Upper lobe of left lung (tissue), 4 donors: ENCODE results near the gene PARP3.

Source experiments
- CTCF ChIP-seq, 6 experiments: fragments of 450-650 bp in 4 of 6; fragments of 200-600 bp in 2 of 6; sonication (generic) in 2 of 6; IDR thresholded peaks; one replicate each; pipeline ENCODE4 v1.5.1; 2016 to 2019; ENCODE audit warnings: antibody characterized with exemption in 6 of 6
- POLR2A ChIP-seq, 4 donors: fragments of 450-650 bp; IDR thresholded peaks; one replicate each; pipeline ENCODE4 v1.5.1; 2016 to 2017; ENCODE audit warnings: antibody characterized with exemption in 4 of 4, mild to moderate bottlenecking in 2 of 4

DNA sequence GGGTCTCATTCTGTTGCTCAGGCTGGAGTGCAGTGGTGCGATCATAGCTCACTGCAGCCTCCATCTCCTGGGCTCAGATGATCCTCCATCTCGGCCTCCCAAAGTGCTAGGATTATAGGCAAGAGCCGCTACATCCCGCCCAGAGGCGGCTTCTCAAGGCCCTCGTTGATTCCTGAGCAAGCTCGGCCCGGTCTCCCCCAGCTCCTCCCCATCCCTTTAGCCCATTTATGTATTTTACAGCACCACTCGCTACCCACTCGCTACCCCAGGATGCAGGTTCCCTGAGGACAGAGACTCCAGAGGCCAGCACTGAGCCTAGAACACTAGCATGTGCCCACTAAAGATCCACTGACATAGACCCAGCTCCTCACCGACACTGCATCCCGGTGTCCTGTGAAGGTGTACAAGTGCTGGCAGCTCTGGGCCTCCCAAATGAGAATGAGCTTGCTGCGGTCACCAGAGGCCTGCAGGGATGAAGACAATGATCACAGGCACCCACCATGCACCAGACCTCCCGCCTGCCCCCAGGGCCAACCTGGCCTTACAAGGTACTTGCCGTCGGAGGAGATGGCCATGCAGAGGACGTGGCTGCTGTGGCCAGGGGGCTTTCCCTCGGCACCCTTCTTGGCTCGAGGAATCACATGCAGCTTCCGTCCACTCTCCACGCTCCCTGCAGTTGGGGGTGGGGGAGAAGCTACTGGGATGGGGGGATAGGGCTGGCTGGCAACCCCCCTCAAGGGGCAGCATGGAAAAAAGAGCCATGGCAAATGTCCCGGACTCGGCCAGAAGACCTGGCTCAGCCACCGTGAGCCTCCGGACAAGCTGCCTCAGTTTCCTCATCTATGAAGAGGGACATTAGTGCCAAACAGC, 6.0 kb upstream of the PARP3 start:
- TF ChIP-seq CTCF (IDR thresholded peaks at IDR 0.05) (no peak), POLR2A (IDR thresholded peaks at IDR 0.05) (no peak)
